T-helper 1 cell (primary cell): ENCODE measurements around the gene KIF27.
"Not testable (repeated sequence)": the region's sequence is repeated elsewhere in the genome, so short reads cannot be mapped to it uniquely, and the experiment has no call there.

Experiments
- DNase-seq, 5 donors: peaks; one replicate each; pipeline ENCODE4 v3.0.0-alpha.2; 2012 to 2020

KIF27 gene

GRCh38 chr9:83933790-83934189 lies 12.6 kb upstream of the KIF27 start:
- no peak for DNase-seq

GRCh38 chr9:83932851-83933250 lies 11.6 kb upstream of the KIF27 start:
- DNase-seq, result no peak

- DNase-seq, result no peak
Measured at GRCh38 chr9:83932011-83932410, 10.8 kb upstream of the KIF27 start.

- DNase-seq, result no peak
Measured at GRCh38 chr9:83930881-83931280, 9.6 kb upstream of the KIF27 start.

GRCh38 chr9:83927591-83927990 lies 6.4 kb upstream of the KIF27 start:
- DNase-seq, result no peak

DNA sequence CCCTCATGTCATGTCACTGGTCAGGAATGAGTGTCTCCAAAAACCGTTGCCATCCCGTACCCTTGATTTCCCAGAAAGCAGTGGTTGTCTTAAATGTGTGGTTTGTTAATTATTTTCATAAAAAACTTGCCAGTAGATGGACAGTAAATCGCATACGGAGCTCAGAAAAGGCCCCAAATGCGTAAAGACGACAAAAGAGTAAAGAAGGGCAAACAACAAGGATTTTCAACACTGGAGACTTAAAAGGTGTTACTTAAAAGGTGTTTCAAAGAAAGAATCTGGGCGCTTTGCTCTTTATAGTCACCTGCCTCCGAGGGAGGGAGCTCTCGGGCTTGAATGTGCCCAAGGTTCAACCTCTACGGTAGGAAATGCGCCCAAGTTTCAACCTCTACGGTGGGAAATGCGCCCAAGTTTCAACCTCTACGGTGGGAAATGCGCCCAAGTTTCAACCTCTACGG lies 734 bp downstream of the KIF27 start:
- no peak for DNase-seq

DNA sequence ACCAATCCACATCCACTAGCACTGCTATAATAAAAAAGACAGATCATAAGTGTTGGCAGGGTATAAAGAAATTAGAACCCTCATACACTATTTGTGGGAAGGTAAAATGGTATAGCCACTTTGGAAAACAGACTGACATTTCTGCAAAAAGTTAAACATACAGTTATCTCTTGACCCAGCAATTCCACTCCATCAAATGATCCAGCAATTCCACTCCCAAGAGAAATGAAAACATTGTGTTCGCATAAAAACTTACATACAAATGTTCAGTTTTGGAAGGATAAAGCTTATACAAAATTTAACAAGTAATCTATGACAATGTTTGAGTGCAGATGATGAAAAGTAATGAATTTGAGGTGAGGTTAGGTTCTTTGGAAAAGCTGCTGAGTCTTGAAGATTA lies 2.1 kb downstream of the KIF27 start:
- no peak for DNase-seq

- DNase-seq, result peak in 2 of 5 donors; percentile 4 to 18
Measured at GRCh38 chr9:83912194-83912593, 9.0 kb downstream of the KIF27 start.

- DNase-seq, result no peak
Measured at GRCh38 chr9:83906144-83906543, 15.1 kb downstream of the KIF27 start.

DNA sequence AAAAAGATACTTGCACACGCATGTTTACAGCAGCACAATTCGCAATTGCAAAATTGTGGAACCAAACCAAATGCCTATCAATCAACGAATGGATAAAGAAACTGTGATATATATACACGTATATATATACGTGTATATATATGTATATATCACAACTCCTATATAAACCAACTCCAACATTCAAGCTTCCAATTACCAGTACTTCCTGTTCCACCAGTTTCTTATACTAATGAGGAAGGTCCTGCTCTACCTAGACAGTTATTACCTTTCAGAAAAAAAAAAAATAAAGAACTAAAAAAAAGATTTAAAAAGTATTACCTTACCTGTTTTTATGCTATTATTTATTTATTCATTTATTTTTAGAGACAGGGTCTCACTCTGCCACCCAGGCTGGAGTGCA lies 20.6 kb downstream of the KIF27 start:
- not testable (repeated sequence) for DNase-seq

GRCh38 chr9:83894301-83894700 lies 26.9 kb downstream of the KIF27 start:
- DNase-seq, result not testable (repeated sequence)

DNA sequence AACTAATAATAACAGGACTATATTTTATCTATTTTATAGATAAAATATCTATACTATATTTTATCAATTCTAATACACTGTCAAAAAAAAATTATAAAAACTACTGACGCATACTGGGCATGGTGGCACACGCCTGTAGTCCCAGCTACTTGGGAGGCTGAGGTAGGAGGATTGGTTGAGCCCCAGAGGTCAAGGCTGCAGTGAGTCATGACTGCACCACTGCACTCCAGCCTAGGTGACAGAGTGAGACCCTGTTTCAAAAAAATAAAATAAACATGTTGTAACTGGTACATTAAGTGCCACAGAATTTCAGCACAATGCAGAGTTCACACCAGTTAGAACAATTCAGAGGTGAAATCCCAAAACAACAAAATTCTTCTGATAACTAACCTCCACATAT lies 34.7 kb downstream of the KIF27 start:
- DNase-seq, result not testable (repeated sequence)

- DNase-seq, result not testable (repeated sequence)
Measured at GRCh38 chr9:83885559-83886240, 35.5 kb downstream of the KIF27 start.

DNA sequence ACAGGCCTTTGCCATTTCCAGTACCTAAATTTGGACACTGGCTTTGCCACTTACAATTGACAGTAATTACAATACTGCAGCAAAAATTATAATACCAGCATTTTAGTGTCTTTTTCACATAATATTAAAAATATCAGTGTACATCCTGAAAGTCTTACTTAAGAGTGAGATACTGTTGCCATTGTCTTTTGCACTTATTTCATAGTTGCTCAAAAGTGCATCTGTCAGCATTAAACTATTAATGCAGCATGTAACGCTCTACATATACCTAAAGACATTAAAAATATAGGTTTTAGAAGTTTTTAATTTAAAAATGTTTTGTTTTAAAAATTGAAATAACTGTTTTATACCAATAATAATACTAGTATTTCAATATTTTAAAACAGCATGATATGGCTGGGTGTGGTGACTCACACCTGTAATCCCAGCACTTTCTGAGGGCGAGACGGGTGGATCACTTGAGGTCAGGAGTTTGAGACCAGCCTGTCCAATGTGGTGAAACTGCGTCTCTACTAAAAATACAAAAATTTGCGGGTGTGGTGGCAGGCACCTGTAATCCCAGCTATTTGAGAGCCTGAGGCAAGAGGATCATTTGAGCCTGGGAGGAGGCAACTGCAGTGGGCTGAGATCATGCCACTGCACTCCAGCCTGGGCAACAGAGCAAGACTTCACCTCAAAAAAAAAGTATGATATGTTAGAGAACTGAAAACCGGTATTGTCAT lies 39.4 kb downstream of the KIF27 start:
- DNase-seq, result not testable (repeated sequence)

DNA sequence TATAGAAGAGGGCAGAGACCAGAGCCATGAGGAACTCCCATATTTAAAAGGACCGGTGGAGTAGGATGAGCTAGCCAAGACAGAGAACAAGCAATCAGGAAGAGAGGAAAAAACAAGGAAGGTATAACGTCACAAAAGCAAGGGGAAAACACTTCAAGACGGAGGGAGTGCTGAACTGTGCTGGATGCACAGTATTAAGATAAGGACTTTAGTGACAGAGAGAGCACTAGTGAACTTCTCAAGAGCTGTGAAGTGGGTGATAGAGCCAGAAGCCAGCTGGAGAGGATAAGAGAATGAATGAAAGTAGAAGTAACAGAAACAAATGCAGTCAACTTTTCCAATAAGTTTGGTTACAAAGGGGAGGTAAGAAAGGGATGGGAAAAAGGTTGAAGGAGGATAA lies 45.7 kb downstream of the KIF27 start:
- not testable (repeated sequence) for DNase-seq

- DNase-seq, result not testable (repeated sequence)
Measured at GRCh38 chr9:83849895-83850294, 71.3 kb downstream of the KIF27 start.

DNA sequence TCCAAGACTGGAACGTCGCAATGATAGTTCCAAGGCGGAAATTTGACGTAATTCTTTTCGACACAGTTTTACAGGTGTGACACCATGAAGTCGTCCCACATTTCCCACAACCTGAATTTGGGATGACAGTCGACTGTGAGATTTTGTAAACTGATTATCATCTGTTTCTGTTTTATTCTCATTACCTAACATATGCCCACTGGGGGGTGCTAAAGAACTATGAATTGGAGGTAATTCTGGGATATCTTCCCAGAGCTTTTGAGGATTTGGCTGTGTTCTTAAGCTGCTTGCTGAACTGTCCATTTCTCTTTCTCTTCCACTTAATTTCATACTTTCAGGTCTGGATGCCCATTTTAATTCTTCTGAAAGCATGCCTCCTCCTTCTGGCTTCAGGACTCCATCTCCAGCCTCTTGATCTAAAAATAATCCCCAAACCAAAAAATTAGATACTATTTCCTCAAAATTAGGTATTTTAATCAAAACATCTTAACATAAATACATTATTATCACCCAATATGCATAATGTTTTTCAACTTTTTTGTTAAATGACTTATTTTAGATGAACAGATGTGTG lies 84.1 kb downstream of the KIF27 start:
- DNase-seq, result not testable (repeated sequence)

- DNase-seq, result not testable (repeated sequence)
Measured at GRCh38 chr9:83830426-83831071, 90.7 kb downstream of the KIF27 start.

DNA sequence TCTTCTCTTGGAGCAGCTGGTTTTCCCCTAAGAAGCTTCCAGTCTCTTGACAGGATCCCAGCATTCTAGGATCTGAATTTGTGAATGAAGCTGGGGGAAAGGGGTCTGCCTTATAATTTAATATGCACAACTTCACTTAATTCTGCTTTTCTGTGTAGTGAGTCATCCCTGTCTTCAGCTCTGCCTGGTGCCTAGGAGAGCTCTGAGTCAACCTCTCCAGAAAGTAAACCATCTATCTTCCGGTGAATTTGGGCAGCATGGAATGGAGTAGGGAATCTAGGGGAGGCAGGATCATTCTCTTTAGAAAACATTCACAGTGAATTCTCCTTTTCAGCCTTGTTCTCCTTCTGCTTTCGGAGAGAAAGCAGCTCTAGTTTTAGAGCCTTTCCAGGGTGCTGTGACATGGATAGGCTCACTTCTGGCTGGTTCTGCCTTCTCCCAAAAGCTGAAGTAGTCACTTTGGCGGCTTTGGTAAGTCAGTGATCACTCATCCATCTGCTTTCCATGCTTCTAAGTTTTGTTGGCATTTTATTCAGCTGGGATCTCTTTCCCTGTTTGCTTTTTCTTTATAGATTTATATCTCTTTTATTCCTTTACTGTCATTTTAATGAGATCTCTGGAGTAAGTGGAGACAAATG lies 96.1 kb downstream of the KIF27 start:
- not testable (repeated sequence) for DNase-seq

DNA sequence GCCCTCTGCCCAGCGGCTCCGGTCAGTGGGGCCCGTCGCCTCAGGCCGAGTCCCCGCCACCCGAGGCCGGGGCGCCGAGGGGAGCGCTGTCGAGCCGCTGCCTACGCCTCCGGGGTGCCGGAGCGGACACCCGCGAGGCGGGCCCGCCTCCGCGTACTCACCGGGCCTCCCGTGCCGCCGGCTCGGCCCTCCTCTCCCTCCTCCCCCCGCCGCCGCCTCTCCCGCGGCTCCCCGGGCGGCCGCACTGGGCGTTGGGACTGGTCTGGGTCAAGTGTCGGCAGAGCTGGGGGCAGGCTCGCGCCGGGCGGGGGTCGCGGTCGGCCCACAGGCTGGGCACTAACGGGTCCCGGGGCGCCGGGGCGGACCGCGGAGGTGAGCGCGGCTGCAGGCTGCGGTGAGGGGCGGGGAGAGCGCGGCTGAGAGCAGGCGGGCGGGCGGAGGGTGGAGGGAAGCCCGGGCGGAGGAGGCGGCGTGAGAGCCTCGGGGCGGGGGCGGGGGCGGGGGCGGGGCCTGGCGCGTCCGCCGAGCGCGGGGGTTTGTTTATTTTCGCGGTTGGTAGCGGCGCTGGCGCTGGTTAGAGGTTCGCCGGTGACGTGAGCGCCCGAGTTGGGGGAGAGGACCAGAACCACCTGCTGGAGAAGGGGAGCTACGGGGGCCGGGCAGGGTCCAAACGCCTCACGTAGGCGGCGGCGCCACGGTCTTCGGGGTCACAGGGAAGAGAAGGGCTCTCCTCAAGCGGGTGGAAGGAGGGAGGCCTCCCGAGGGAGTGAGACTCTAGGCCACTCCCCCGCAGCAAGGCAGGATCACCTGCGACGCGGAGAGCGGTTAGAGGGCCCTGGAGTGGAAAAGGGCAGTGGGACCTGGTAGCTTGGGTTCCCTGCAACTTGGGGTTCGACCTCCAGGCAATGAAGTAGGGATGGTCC lies 103.6 kb downstream of the KIF27 start, which contains the start of gene GKAP1:
TSS of gene GKAP1 (minus strand) at position 414 of the 923 bp plus-strand sequence. CDS start 11,252 bp downstream, outside the sequence.
- DNase-seq, result peak; percentile 74 to 84 (median 80)

- not testable (repeated sequence) for DNase-seq
Measured at GRCh38 chr9:83817011-83817355, 104.2 kb downstream of the KIF27 start.

DNA sequence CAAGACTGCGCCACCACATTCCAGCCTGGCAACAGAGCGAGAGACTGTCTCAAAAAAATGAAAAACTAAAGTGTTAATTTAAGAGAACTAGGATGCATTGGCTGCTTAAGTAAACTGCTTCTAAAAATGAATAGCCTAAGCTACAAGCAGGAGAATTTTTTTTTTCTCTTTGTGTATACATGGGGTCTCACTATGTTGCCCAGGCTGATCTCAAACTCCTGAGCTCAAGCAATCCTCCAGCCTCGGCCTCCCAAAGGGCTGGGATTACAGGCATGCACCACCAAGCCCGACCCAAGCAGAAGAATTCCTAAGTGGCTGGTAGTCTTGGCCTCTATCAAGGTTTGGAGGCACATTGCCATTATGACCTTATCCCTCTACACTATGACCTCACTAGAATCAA lies 106.1 kb downstream of the KIF27 start:
- DNase-seq, result not testable (repeated sequence)
